Measurements from ENCODE around the gene SPHK2. TPM values are rescaled to one million over a fixed set of nuclear protein-coding genes. Genes with fewer than 3 reads are reported as not detected.

SPHK2 gene
- total RNA-seq, result 5.1 and 6.9 TPM in 2 replicates

GRCh38 chr19:48618916-48619691 lies at the start of gene SPHK2, which contains the start of gene RPL18:
SPHK2 (plus strand) TSS chr19:48619506; CDS start chr19:48620515, 1,009 bp downstream.
RPL18 (minus strand) TSS chr19:48619178; CDS start chr19:48619143, 35 bp downstream.

DNA sequence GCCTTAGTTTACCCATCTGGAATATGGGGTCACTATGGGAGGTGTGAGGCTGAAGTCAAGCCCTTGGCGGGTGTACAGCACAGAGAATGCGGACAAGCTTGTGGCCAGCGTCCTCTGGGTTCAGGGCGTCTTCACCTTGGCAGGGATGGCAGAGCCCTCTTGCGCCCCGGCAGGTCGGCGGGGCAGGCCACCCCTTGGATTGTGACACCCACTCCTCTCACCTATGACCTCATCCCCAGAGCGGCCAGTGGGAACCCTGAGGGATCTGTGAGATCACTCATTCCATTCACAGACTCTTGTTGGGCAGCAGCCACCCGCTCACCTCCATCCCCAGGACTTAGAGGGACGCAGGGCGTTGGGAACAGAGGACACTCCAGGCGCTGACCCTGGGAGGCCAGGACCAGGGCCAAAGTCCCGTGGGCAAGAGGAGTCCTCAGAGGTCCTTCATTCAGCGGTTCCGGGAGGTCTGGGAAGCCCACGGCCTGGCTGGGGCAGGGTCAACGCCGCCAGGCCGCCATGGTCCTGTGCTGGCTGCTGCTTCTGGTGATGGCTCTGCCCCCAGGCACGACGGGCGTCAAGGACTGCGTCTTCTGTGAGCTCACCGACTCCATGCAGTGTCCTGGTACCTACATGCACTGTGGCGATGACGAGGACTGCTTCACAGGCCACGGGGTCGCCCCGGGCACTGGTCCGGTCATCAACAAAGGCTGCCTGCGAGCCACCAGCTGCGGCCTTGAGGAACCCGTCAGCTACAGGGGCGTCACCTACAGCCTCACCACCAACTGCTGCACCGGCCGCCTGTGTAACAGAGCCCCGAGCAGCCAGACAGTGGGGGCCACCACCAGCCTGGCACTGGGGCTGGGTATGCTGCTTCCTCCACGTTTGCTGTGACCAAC lies 12.6 kb upstream of the SPHK2 start, which contains the start of gene SPACA4:
TSS of gene SPACA4 (plus strand) at position 280 of the 896 bp plus-strand sequence. CDS start at position 517, 237 bp downstream.

DNA sequence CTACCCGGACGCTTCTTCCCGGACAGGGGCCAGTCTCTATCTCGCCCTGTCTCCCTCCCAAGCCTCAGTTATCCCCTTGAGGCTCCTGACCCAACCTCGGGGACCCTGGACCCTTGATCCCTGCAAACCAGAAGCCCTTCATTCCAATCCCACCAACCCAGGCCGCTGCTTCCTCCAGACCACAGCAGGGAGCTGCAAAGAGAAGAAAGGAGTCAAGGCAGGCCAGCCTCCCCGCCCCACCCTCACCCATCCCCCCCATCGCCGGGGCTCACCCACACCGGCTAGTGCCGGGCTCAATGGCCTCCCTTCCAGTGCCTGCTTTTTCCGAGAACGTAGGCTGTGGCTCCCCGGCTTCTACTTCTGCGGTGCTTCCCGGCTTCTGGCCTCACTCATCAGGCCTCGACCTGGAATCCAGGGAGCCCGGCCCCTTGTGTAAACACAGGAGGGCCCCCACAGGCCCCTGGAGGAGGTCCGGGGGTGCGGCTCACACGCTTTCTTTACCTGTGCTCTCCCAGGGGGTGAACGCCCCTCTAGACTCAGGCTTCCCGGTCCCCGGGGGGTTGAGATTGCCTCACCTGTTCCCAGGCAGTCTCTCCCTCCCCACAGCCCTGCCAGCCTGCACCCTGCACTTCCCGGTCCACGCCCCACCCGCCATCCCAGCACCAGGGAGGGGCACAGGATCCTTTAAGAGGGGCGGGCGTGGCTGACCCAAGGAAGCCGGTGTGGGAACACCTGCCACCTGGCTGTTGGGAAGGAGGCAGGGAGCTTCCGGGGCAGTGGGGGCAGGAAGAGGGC lies 4.7 kb upstream of the SPHK2 start, which contains the start of gene FAM83E:
TSS of gene FAM83E (minus strand) at position 641 of the 795 bp plus-strand sequence. CDS start 1,704 bp downstream, outside the sequence.

GRCh38 chr19:48636859-48637448 lies 17.6 kb downstream of the SPHK2 start, which contains the start of gene DBP:
DBP (minus strand) TSS chr19:48637379; CDS start chr19:48636994, 385 bp downstream.

DNA sequence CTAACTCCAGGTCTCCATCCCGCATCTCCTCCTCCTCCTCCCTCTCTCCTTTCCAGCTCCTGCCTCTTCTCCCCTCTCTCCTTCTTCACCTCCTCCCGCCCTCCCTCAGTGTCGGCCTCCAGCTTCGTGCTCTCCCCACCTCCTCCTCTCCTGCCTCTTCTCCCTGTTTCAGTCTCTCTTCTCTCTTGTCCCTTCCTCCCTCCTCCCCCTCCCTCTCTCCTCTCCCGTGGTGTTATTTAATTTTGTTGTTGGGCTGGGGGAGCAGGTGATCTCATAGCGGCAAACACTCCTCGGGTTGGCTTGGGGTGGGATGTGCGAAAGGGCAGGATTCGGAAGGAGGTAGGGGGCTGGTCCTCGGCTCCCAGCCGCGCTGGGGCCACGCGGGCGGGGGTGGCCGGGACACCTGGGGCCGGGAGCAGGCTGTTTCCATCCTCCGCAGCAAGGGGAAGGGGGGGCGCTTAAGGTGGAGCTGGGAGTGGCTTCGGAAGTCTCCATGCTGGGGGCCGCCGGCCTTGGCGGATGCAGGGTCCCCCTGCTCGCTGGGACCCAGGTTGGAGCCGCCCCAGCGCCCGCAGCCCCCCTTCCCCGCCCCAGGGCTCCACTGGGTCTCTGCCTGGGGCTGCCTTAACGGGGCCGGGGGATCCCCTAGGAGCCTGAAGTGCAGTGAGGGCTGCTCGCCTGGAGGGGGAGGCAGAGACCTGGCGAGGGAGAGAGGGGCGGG lies 26.9 kb downstream of the SPHK2 start, which contains the start of gene CA11:
TSS of gene CA11 (minus strand) at position 187 of the 721 bp plus-strand sequence. CDS start 555 bp downstream, outside the sequence.

GRCh38 chr19:48672994-48673393 lies 53.7 kb downstream of the SPHK2 start, which contains the start of gene NTN5:
NTN5 (minus strand) TSS chr19:48673017; CDS start chr19:48670986, 2,031 bp downstream.

Other genes with a start within 250 kb of the SPHK2 start
- gene KDELR1, start 228.0 kb upstream of the SPHK2 start, total RNA-seq, result 52.1 and 70.2 TPM in 2 replicates
- gene GRIN2D, start 225.8 kb upstream of the SPHK2 start, total RNA-seq, result 0.28 and 0.38 TPM in 2 replicates
- 20.9 and 61.7 TPM in 2 replicates for gene GRWD1, start 173.5 kb upstream of the SPHK2 start, total RNA-seq
- 0.28 and 0.38 TPM in 2 replicates for gene KCNJ14, start 163.9 kb upstream of the SPHK2 start, total RNA-seq
- 18.6 and 50.0 TPM in 2 replicates for gene CYTH2, start 150.1 kb upstream of the SPHK2 start, total RNA-seq
- not detected in 2 replicates for gene LMTK3, start 107.7 kb upstream of the SPHK2 start, total RNA-seq
- gene SULT2B1, start 67.3 kb upstream of the SPHK2 start, total RNA-seq, result 0.28 TPM in 1 of 2 replicates, not detected in the other
- not detected in 2 replicates for gene SPACA4, start 12.8 kb upstream of the SPHK2 start, total RNA-seq
- 0.56 and 0.58 TPM in 2 replicates for gene FAM83E, start 4.4 kb upstream of the SPHK2 start, total RNA-seq
- 2,069 and 2,218 TPM in 2 replicates for gene RPL18, start 328 bp upstream of the SPHK2 start, total RNA-seq
- 1.3 and 6.2 TPM in 2 replicates for gene DBP, start 17.9 kb downstream of the SPHK2 start, total RNA-seq
- gene CA11, start 26.7 kb downstream of the SPHK2 start, total RNA-seq, result 0.58 and 2.5 TPM in 2 replicates
- gene NTN5, start 53.5 kb downstream of the SPHK2 start, total RNA-seq, result 0.28 TPM in 1 of 2 replicates, not detected in the other
- gene FUT2, start 76.5 kb downstream of the SPHK2 start, total RNA-seq, result not detected in 2 replicates
- 0.19 and 0.28 TPM in 2 replicates for gene MAMSTR, start 100.2 kb downstream of the SPHK2 start, total RNA-seq
- 0.58 and 0.85 TPM in 2 replicates for gene RASIP1, start 121.1 kb downstream of the SPHK2 start, total RNA-seq
- not detected in 2 replicates for gene IZUMO1, start 127.4 kb downstream of the SPHK2 start, total RNA-seq
- under 0.01 and 0.58 TPM in 2 replicates for gene FUT1, start 133.1 kb downstream of the SPHK2 start, total RNA-seq
- gene FGF21, start 136.0 kb downstream of the SPHK2 start, total RNA-seq, result not detected in 2 replicates
- gene BCAT2, start 191.5 kb downstream of the SPHK2 start, total RNA-seq, result 27.9 and 48.3 TPM in 2 replicates
- gene HSD17B14, start 217.0 kb downstream of the SPHK2 start, total RNA-seq, result 0.38 and 2.5 TPM in 2 replicates
- 5.6 and 10.4 TPM in 2 replicates for gene PLEKHA4, start 249.1 kb downstream of the SPHK2 start, total RNA-seq